ENCODE results near the gene C6orf132. TPM values are rescaled to one million over a fixed set of nuclear protein-coding genes. Genes with fewer than 3 reads are reported as not detected.

The C6orf132 gene
- total and polyA plus RNA-seq, 2 donors from 2014 or later: 5.6 to 42.7 TPM

- H3K4me3 ChIP-seq (ENCODE audit: low read length in 3 of 3): no peak overlapping the region
- no peak overlapping the region for H3K27ac ChIP-seq (ENCODE audit: low read depth in 2 of 2, low read length in 2 of 2)
- intact Hi-C loops (cut with DNase I): no loop called here
- no peak overlapping the region for H3K9ac ChIP-seq (ENCODE audit: low read length in 3 of 3)
- peaks cover 2 to 16% (median 12%) of the 10 kb centered on the region in 3 donors for H3K4me1 ChIP-seq (ENCODE audit: control insufficient read depth in 2 of 3, insufficient read depth in 2 of 3, low read depth in 1 of 3, low read length in 3 of 3)
- no peaks in the 10 kb centered on the region for H3K36me3 ChIP-seq (ENCODE audit: control insufficient read depth in 2 of 3, insufficient read depth in 3 of 3, low read length in 3 of 3)
- DNase-seq: peak; percentile 56 to 78 (median 68)
- TF ChIP-seq CTCF (IDR thresholded peaks at IDR 0.05; ENCODE audit: borderline replicate concordance, extremely low read depth, insufficient read depth): no peak
- FAIRE-seq: no peak
- H3K9me3 ChIP-seq (ENCODE audit: control insufficient read depth in 2 of 3, insufficient read depth in 1 of 3, low read length in 3 of 3): no peaks in the 10 kb centered on the region
- no peaks in the 10 kb centered on the region for H3K27me3 ChIP-seq (ENCODE audit: control insufficient read depth, insufficient read depth, low read length)
These were observed 5.8 kb downstream of the C6orf132 start for GRCh38 chr6:42136508-42137193.

GRCh38 chr6:42135722-42136121 lies 6.7 kb downstream of the C6orf132 start:
- FAIRE-seq (no peak), DNase-seq (no peak)
- Histone ChIP-seq H3K9ac (ENCODE audit: low read length in 3 of 3) (no peak overlapping the region), H3K36me3 (ENCODE audit: control insufficient read depth in 2 of 3, insufficient read depth in 3 of 3, low read length in 3 of 3) (no peaks in the 10 kb centered on the region), H3K27me3 (ENCODE audit: control insufficient read depth, insufficient read depth, low read length) (no peaks in the 10 kb centered on the region), H3K4me3 (ENCODE audit: low read length in 3 of 3) (no peak overlapping the region), H3K27ac (ENCODE audit: low read depth in 2 of 2, low read length in 2 of 2) (no peak overlapping the region), H3K4me1 (ENCODE audit: control insufficient read depth in 2 of 3, insufficient read depth in 2 of 3, low read depth in 1 of 3, low read length in 3 of 3) (peaks cover 2 to 10% (median 8%) of the 10 kb centered on the region in 3 donors), H3K9me3 (ENCODE audit: control insufficient read depth in 2 of 3, insufficient read depth in 1 of 3, low read length in 3 of 3) (no peaks in the 10 kb centered on the region)
- no peak for TF ChIP-seq CTCF (IDR thresholded peaks at IDR 0.05; ENCODE audit: borderline replicate concordance, extremely low read depth, insufficient read depth)
- intact Hi-C loops (cut with DNase I): no loop called here

- no peak overlapping the region for H3K9ac ChIP-seq (ENCODE audit: low read length in 3 of 3)
- no peaks in the 10 kb centered on the region for H3K9me3 ChIP-seq (ENCODE audit: control insufficient read depth in 2 of 3, insufficient read depth in 1 of 3, low read length in 3 of 3)
- H3K4me1 ChIP-seq (ENCODE audit: control insufficient read depth in 2 of 3, insufficient read depth in 2 of 3, low read depth in 1 of 3, low read length in 3 of 3): peaks cover 2 to 5% (median 4%) of the 10 kb centered on the region in 3 donors
- H3K36me3 ChIP-seq (ENCODE audit: control insufficient read depth in 2 of 3, insufficient read depth in 3 of 3, low read length in 3 of 3): no peaks in the 10 kb centered on the region
- intact Hi-C loops (cut with DNase I): no loop called here
- no peak for DNase-seq
- no peak for FAIRE-seq
- TF ChIP-seq CTCF (IDR thresholded peaks at IDR 0.05; ENCODE audit: borderline replicate concordance, extremely low read depth, insufficient read depth): no peak
- H3K27me3 ChIP-seq (ENCODE audit: control insufficient read depth, insufficient read depth, low read length): no peaks in the 10 kb centered on the region
- H3K27ac ChIP-seq (ENCODE audit: low read depth in 2 of 2, low read length in 2 of 2): no peak overlapping the region
- no peak overlapping the region for H3K4me3 ChIP-seq (ENCODE audit: low read length in 3 of 3)
These were observed 7.3 kb downstream of the C6orf132 start for GRCh38 chr6:42135161-42135560.
